ENCODE data around the gene PIGV. TPM values are rescaled to one million over a fixed set of nuclear protein-coding genes. Genes with fewer than 3 reads are reported as not detected.

The PIGV gene
- total RNA-seq, 4 donors from 2014 or later = 13.7 to 30.0 (median 15.5) TPM

- no peak for ATAC-seq
- peaks cover 2 to 49% (median 13%) of the 10 kb centered on the region in 3 donors for H3K4me1 ChIP-seq
- no peaks in the 10 kb centered on the region for H3K9me3 ChIP-seq
- TF ChIP-seq EP300 (IDR thresholded peaks at IDR 0.05) = no peak
- no peaks in the 10 kb centered on the region for H3K27me3 ChIP-seq
- H3K36me3 ChIP-seq = peaks cover 0 to 48% of the 10 kb centered on the region in 2 donors
- H3K27ac ChIP-seq = no peak overlapping the region
- 50 to 67% methylated on average over 1 to 3 of the region's 5 CpGs for WGBS, 2 donors (ENCODE audit: low coverage in 1 of 2)
- H3K4me3 ChIP-seq = no peak overlapping the region
These were observed 2.8 kb downstream of the PIGV start for GRCh38 chr1:26790551-26790953.

DNA sequence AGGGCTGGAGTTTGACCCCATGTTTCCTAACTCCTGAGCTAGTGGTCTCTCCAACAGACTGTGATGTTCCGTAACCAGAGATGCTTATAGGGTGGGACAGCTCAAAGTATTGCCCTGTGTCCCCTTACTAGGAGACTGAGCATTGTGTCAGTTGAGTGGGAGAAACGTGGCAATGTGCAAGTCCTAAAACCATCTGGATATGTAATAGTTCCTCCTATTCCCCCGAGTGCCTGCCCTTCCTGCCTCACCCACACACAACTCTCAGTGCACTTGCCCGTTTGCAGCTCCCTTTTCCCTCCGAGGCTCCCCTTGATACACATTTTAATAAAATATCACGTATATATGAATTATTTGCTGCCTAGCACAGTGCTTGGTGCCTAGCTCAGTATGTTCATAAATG, 3.4 kb downstream of the PIGV start:
- peaks cover 0 to 52% of the 10 kb centered on the region in 2 donors for H3K36me3 ChIP-seq

GRCh38 chr1:26791626-26792025, 3.9 kb downstream of the PIGV start:
- TF ChIP-seq EP300 (IDR thresholded peaks at IDR 0.05) (no peak), POLR2AphosphoS5 (IDR thresholded peaks at IDR 0.05) (no peak), POLR2A (IDR thresholded peaks at IDR 0.05) (no peak), CTCF (IDR thresholded peaks at IDR 0.05) (no peak)
- WGBS, 2 donors (ENCODE audit: low coverage in 1 of 2) = 60 to 76% methylated on average over 1 to 3 of the region's 3 CpGs
- Histone ChIP-seq H3K27me3 (no peaks in the 10 kb centered on the region), H3K4me3 (no peak overlapping the region), H3K4me1 (peaks cover 0 to 38% (median 4%) of the 10 kb centered on the region in 3 donors), H3K27ac (no peak overlapping the region), H3K9me3 (no peaks in the 10 kb centered on the region), H3K36me3 (peaks cover 0 to 57% of the 10 kb centered on the region in 2 donors)
- no peak for ATAC-seq

More for the DNA sequence above, 3.4 kb downstream of the PIGV start:
- 56 to 69% methylated on average over 5 to 6 of the region's 6 CpGs for WGBS, 2 donors (ENCODE audit: low coverage in 1 of 2)
- Histone ChIP-seq H3K4me3 (no peak overlapping the region), H3K27ac (no peak overlapping the region), H3K27me3 (no peaks in the 10 kb centered on the region), H3K9me3 (no peaks in the 10 kb centered on the region), H3K4me1 (peaks cover 0 to 43% (median 7%) of the 10 kb centered on the region in 3 donors)
- no peak for TF ChIP-seq POLR2A (IDR thresholded peaks at IDR 0.05)
- ATAC-seq = no peak

GRCh38 chr1:26792924-26793323, 5.2 kb downstream of the PIGV start:
- 93 to 100% methylated on average over 1 to 2 of the region's 2 CpGs for WGBS, 2 donors (ENCODE audit: low coverage in 1 of 2)
- Histone ChIP-seq H3K27ac (no peak overlapping the region), H3K27me3 (no peaks in the 10 kb centered on the region), H3K4me1 (peaks cover 0 to 41% (median 0%) of the 10 kb centered on the region in 3 donors), H3K9me3 (no peaks in the 10 kb centered on the region), H3K4me3 (no peak overlapping the region), H3K36me3 (peaks cover 0 to 67% of the 10 kb centered on the region in 2 donors)
- no peak for ATAC-seq
- TF ChIP-seq EP300 (IDR thresholded peaks at IDR 0.05) = no peak
- TF ChIP-seq POLR2A (IDR thresholded peaks at IDR 0.05) = no peak
- TF ChIP-seq CTCF (IDR thresholded peaks at IDR 0.05) = no peak
- no peak for TF ChIP-seq POLR2AphosphoS5 (IDR thresholded peaks at IDR 0.05)

DNA sequence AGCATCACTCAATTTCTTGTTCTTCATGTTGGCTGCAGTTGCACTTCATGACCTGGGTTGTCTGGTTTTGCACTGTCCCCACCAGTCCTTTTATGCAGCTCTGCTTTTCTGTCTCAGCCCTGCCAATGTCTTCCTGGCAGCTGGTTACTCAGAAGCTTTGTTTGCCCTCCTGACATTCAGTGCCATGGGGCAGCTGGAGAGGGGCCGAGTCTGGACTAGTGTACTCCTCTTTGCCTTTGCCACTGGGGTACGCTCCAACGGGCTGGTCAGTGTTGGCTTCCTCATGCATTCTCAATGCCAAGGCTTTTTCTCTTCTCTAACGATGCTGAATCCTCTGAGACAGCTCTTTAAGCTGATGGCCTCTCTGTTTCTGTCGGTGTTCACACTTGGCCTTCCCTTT, 6.6 kb downstream of the PIGV start:
- no peak overlapping the region for H3K27ac ChIP-seq
- 90 to 100% methylated on average over 2 to 5 of the region's 5 CpGs for WGBS, 2 donors (ENCODE audit: low coverage in 1 of 2)
- ATAC-seq = no peak
- no peaks in the 10 kb centered on the region for H3K27me3 ChIP-seq
- H3K4me1 ChIP-seq = peaks cover 3 to 44% (median 6%) of the 10 kb centered on the region in 3 donors
- peaks cover 0 to 69% of the 10 kb centered on the region in 2 donors for H3K36me3 ChIP-seq
- TF ChIP-seq POLR2AphosphoS5 (IDR thresholded peaks at IDR 0.05) = no peak
- no peak for TF ChIP-seq POLR2A (IDR thresholded peaks at IDR 0.05)
- TF ChIP-seq CTCF (IDR thresholded peaks at IDR 0.05) = no peak
- TF ChIP-seq EP300 (IDR thresholded peaks at IDR 0.05) = no peak
- H3K9me3 ChIP-seq = no peaks in the 10 kb centered on the region
- H3K4me3 ChIP-seq = no peak overlapping the region

- Histone ChIP-seq H3K4me1 (peaks cover 9 to 41% (median 14%) of the 10 kb centered on the region in 3 donors), H3K27me3 (no peaks in the 10 kb centered on the region), H3K4me3 (no peak overlapping the region), H3K27ac (peak overlapping the region in 1 of 4 donors; percentile 1), H3K9me3 (no peaks in the 10 kb centered on the region), H3K36me3 (peaks cover 0 to 50% of the 10 kb centered on the region in 2 donors)
- ATAC-seq = no peak
- no peak for TF ChIP-seq EP300 (IDR thresholded peaks at IDR 0.05)
- no peak for TF ChIP-seq CTCF (IDR thresholded peaks at IDR 0.05)
- no peak for TF ChIP-seq POLR2A (IDR thresholded peaks at IDR 0.05)
- no peak for TF ChIP-seq POLR2AphosphoS5 (IDR thresholded peaks at IDR 0.05)
- 83% methylated on average over 2 of the region's 2 CpGs; no CpG with 5 or more reads in 1 of the 2 donors for WGBS, 2 donors (ENCODE audit: low coverage in 1 of 2)
These were observed 9.9 kb downstream of the PIGV start for GRCh38 chr1:26797627-26798026.
